Activated CD8-positive, alpha-beta memory T cell treated with anti-CD3 and anti-CD28 coated beads, Interleukin-2, amount 50 U/mL, for 24 hours (primary cell): Measurements from ENCODE around the gene TRERF1.

ENCODE experiments used
- DNase-seq: peaks from one replicate; pipeline ENCODE4 v3.0.0-alpha.2; 2020; ENCODE audit errors: extremely low read depth

TRERF1 gene

GRCh38 chr6:42276034-42276890, 175.5 kb downstream of the TRERF1 start:
- DNase-seq: no peak

- no peak for DNase-seq
These were observed 176.2 kb downstream of the TRERF1 start for GRCh38 chr6:42275376-42276033.

- DNase-seq: no peak
These were observed 176.8 kb downstream of the TRERF1 start for GRCh38 chr6:42274898-42275297.

GRCh38 chr6:42271834-42272805, 179.6 kb downstream of the TRERF1 start:
- no peak for DNase-seq

- DNase-seq: no peak
These were observed 181.7 kb downstream of the TRERF1 start for GRCh38 chr6:42269974-42270510.

GRCh38 chr6:42269553-42269952, 182.2 kb downstream of the TRERF1 start:
- DNase-seq: no peak

- DNase-seq: no peak
These were observed 182.9 kb downstream of the TRERF1 start for GRCh38 chr6:42268835-42269204.

GRCh38 chr6:42268016-42268834, 183.5 kb downstream of the TRERF1 start:
- DNase-seq: no peak

GRCh38 chr6:42266538-42266937, 185.2 kb downstream of the TRERF1 start:
- no peak for DNase-seq

GRCh38 chr6:42264852-42265390, 186.8 kb downstream of the TRERF1 start:
- no peak for DNase-seq

- no peak for DNase-seq
These were observed 187.4 kb downstream of the TRERF1 start for GRCh38 chr6:42264162-42264851.

- no peak for DNase-seq
These were observed 188.5 kb downstream of the TRERF1 start for GRCh38 chr6:42263165-42263728.

GRCh38 chr6:42260972-42261371, 190.8 kb downstream of the TRERF1 start:
- no peak for DNase-seq

- no peak for DNase-seq
These were observed 191.3 kb downstream of the TRERF1 start for GRCh38 chr6:42260396-42260888.

- no peak for DNase-seq
These were observed 191.8 kb downstream of the TRERF1 start for GRCh38 chr6:42259841-42260395.

GRCh38 chr6:42259286-42259685, 192.4 kb downstream of the TRERF1 start:
- DNase-seq: no peak

- DNase-seq: no peak
These were observed 194.1 kb downstream of the TRERF1 start for GRCh38 chr6:42257614-42258013.

GRCh38 chr6:42257063-42257462, 194.7 kb downstream of the TRERF1 start:
- no peak for DNase-seq

- DNase-seq: no peak
These were observed 196.7 kb downstream of the TRERF1 start for GRCh38 chr6:42255050-42255449.
